Mammary epithelial cell (primary cell): ENCODE data around the gene DDHD1.

Experiments used
- CTCF ChIP-seq, 2 donors: IDR thresholded peaks in 1 of 2; conservative IDR thresholded peaks in 1 of 2; 2 replicates each; pipeline ENCODE4 v1.5.1; 2011 to 2012; ENCODE audit warnings: inconsistent platforms in 2 of 2, low read length in 2 of 2, mild to moderate bottlenecking in 2 of 2, control low read depth in 1 of 2, low read depth in 1 of 2; ENCODE audit not compliant: insufficient read depth in 1 of 2; ENCODE audit errors: extremely low read depth in 1 of 2
- EZH2 ChIP-seq: IDR thresholded peaks from 2 replicates; pipeline ENCODE4 v1.6.1; 2012; ENCODE audit warnings: low read length, inconsistent platforms, borderline replicate concordance

GRCh38 chr14:53147208-53147607 lies 5.9 kb downstream of the DDHD1 start:
- TF ChIP-seq CTCF (conservative IDR thresholded peaks at IDR 0.05 in 1 of 2, IDR thresholded peaks at IDR 0.05 in 1 of 2; ENCODE audit: extremely low read depth in 1 of 2, insufficient read depth in 1 of 2, low read depth in 1 of 2, low read length in 2 of 2) (no peak), EZH2 (no peak)
